ENCODE measurements around the gene SPAAR. TPM values are rescaled to one million over a fixed set of nuclear protein-coding genes. Genes with fewer than 3 reads are reported as not detected.
A peak's percentile ranks its signal among the peaks of the same experiment; 100 is the strongest.

SPAAR gene
- total and polyA plus RNA-seq, 9 of the 15 experiments (the other 6 are each of a cell fraction or from before 2014, with no cell fraction given): not detected

DNA sequence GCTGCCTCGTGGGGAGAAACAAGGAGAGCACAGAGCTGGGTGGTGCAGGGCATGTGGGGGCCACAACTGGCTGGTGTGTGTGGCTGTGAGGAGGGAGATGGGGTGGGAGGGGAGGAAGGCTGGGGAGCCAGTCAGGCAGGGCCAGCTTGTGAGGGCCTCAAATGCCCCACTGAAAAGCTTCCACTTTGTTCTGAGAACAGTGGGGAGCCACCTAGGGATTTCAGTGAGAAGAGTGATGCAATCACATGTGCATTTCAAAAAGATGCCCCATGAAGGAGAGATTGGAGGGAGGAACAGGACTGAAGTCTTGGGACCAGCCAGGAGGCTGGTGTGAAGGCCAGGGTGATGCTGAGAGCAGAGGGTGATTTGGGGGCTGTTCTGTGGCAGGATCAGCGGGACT lies 40.4 kb upstream of the SPAAR start (continued):
- no peak for TF ChIP-seq ZEB2 (IDR thresholded peaks at IDR 0.05)
- TF ChIP-seq, protein P1, sequence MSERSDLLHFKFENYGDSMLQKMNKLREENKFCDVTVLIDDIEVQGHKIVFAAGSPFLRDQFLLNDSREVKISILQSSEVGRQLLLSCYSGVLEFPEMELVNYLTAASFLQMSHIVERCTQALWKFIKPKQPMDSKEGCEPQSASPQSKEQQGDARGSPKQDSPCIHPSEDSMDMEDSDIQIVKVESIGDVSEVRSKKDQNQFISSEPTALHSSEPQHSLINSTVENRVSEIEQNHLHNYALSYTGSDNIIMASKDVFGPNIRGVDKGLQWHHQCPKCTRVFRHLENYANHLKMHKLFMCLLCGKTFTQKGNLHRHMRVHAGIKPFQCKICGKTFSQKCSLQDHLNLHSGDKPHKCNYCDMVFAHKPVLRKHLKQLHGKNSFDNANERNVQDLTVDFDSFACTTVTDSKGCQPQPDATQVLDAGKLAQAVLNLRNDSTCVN (CRISPR knock-in tag; IDR thresholded peaks at IDR 0.05): no peak
- no peak for TF ChIP-seq FOXJ3 (CRISPR knock-in tag; IDR thresholded peaks at IDR 0.05)
- TF ChIP-seq LCOR (CRISPR knock-in tag; IDR thresholded peaks at IDR 0.05): no peak
- TF ChIP-seq CEBPG (CRISPR knock-in tag; IDR thresholded peaks at IDR 0.05): peak; percentile 52; the same call in 1 of the 2 replicates
- peak in 1 of 2 experiments; percentile 61; a peak in 2 of 4 replicates for TF ChIP-seq CEBPG (tag; conservative IDR thresholded peaks at IDR 0.05 in 1 of 2, IDR thresholded peaks at IDR 0.05 in 1 of 2)
- no peak for TF ChIP-seq ZNF217 (CRISPR knock-in tag; IDR thresholded peaks at IDR 0.05)
- no peak for TF ChIP-seq SMARCA4 (IDR thresholded peaks at IDR 0.05)

DNA sequence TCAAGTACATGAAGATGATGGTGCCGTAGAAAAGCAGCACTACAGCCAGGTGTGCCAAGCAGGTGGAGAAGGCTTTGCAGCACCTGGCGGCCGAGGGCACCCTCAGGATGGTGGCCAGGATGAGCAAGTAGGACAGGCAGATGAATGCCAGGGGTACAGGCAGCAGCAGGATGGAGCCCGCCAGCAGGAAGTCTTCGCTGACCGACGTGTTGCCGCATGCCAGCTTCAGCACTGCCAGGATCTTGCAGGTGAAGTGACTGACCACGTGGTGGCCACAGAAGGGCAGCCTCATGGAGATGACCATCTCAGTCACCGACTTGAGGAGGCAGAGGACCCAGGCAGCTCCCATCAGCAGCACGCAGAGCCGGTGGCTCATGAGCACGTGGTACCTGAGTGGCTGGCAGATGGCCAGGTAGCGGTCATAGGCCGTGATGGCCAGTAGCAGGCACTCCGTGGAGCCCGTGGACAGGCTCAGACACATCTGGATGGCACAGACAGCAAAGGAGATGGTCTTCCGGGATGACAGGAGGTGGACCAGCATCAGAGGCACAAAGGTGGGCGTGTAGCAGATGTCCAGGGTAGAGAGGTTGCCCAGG lies 39.6 kb upstream of the SPAAR start:
- intact Hi-C loops (cut with micrococcal nuclease): no loop called here
- Histone ChIP-seq H2AFZ (ENCODE audit: low read depth, low read length) (no peak overlapping the region), H3K27me3 (ENCODE audit: control insufficient read depth in 2 of 2, insufficient read depth in 2 of 2, low read length in 2 of 2) (peaks cover 2 to 25% of the 10 kb centered on the region in 2 experiments; a peak in 3 of 5 replicates), H3K9ac (ENCODE audit: insufficient read depth in 1 of 2, low read depth in 2 of 2, low read length in 2 of 2) (no peak overlapping the region; a peak in 1 of 4 replicates), H3K9me3 (replicated peaks; ENCODE audit: control insufficient read depth, insufficient read depth, low read depth, low read length) (no peaks in the 10 kb centered on the region), H3K4me1 (replicated peaks in 1 of 2; ENCODE audit: control insufficient read depth in 2 of 2, insufficient read depth in 2 of 2, low read length in 2 of 2) (peaks cover 0 to 5% of the 10 kb centered on the region in 2 experiments; a peak in 2 of 5 replicates), H3K36me3 (ENCODE audit: control insufficient read depth, insufficient read depth, low read length) (no peaks in the 10 kb centered on the region), H3K4me2 (ENCODE audit: insufficient read depth, low read length) (no peak overlapping the region), H3K9me1 (ENCODE audit: control insufficient read depth, insufficient read depth, low read length) (no peaks in the 10 kb centered on the region), H3K4me3 (no peak overlapping the region), H3K27ac (ENCODE audit: extremely low read depth, low read depth, low read length) (no peak overlapping the region), H3K79me2 (ENCODE audit: control insufficient read depth, insufficient read depth, low read length) (no peaks in the 10 kb centered on the region), H4K20me1 (replicated peaks; ENCODE audit: control insufficient read depth, insufficient read depth, low read length) (no peaks in the 10 kb centered on the region)
- DNase-seq (ENCODE audit: extremely low read depth in 1 of 4, low spot score in 3 of 4) (no peak), ATAC-seq (no peak), FAIRE-seq (no peak)
- WGBS (ENCODE audit: insufficient coverage, low coverage, missing lambda C conversion rate): 12% methylated on average over 15 of the region's 19 CpGs
- in situ Hi-C loops (cut with MboI): no loop called here
- BruUV-seq (replicated peaks): no TSS peak
- ChIA-PET POLR2A (no interaction called here), CTCF (ENCODE audit: low intra/inter-chr PET ratio) (no interaction called here)
- TF ChIP-seq, protein P2, sequence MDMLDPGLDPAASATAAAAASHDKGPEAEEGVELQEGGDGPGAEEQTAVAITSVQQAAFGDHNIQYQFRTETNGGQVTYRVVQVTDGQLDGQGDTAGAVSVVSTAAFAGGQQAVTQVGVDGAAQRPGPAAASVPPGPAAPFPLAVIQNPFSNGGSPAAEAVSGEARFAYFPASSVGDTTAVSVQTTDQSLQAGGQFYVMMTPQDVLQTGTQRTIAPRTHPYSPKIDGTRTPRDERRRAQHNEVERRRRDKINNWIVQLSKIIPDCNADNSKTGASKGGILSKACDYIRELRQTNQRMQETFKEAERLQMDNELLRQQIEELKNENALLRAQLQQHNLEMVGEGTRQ (CRISPR knock-in tag; IDR thresholded peaks at IDR 0.05): no peak
- TF ChIP-seq NFIC (IDR thresholded peaks at IDR 0.05) (peak; percentile 56), ZNF436 (CRISPR knock-in tag; IDR thresholded peaks at IDR 0.05) (no peak), MAFG (tag; conservative IDR thresholded peaks at IDR 0.05) (no peak)

Measured in K562 (cell line).